ENCODE results near the gene SLC22A8.
"Not testable (repeated sequence)": the region's sequence is repeated elsewhere in the genome, so short reads cannot be mapped to it uniquely, and the experiment has no call there.

Gene SLC22A8
- 0 reads per million in 3 experiments for total RNA-seq

GRCh38 chr11:63015521-63016215, at the start of gene SLC22A8:
Gene SLC22A8 (minus strand): TSS chr11:63015841. CDS start chr11:63014958, 883 bp downstream.
- no peak for DNase-seq

GRCh38 chr11:63046203-63046602, 30.6 kb upstream of the SLC22A8 start:
- DNase-seq, result not testable (repeated sequence)

- DNase-seq, result no peak
Observed at GRCh38 chr11:63042596-63042995, 27.0 kb upstream of the SLC22A8 start.

GRCh38 chr11:63032457-63032856, 16.8 kb upstream of the SLC22A8 start:
- DNase-seq, result no peak

- DNase-seq, result peak; percentile 62
Observed at GRCh38 chr11:63023841-63024648, 8.4 kb upstream of the SLC22A8 start.

- no peak for DNase-seq
Observed at GRCh38 chr11:63023222-63023814, 7.7 kb upstream of the SLC22A8 start.

GRCh38 chr11:63022441-63022840, 6.8 kb upstream of the SLC22A8 start:
- DNase-seq, result no peak

- DNase-seq, result no peak
Observed at GRCh38 chr11:63020671-63021291, 5.1 kb upstream of the SLC22A8 start.

GRCh38 chr11:63019506-63019905, 3.9 kb upstream of the SLC22A8 start:
- DNase-seq, result no peak

- no peak for DNase-seq
Observed at GRCh38 chr11:63017306-63017974, 1.8 kb upstream of the SLC22A8 start.

GRCh38 chr11:63014408-63015055, 1.1 kb downstream of the SLC22A8 start:
- no peak for DNase-seq

- no peak for DNase-seq
Observed at GRCh38 chr11:63012839-63013238, 2.8 kb downstream of the SLC22A8 start.

GRCh38 chr11:63012430-63012829, 3.2 kb downstream of the SLC22A8 start:
- no peak for DNase-seq

- no peak for DNase-seq
Observed at GRCh38 chr11:63010934-63011439, 4.7 kb downstream of the SLC22A8 start.

GRCh38 chr11:63007920-63008319, 7.7 kb downstream of the SLC22A8 start:
- no peak for DNase-seq

GRCh38 chr11:63001456-63001855, 14.2 kb downstream of the SLC22A8 start:
- no peak for DNase-seq

GRCh38 chr11:62999649-63000048, 16.0 kb downstream of the SLC22A8 start:
- DNase-seq, result no peak

GRCh38 chr11:62999156-62999555, 16.5 kb downstream of the SLC22A8 start:
- no peak for DNase-seq

GRCh38 chr11:62996271-62996670, 19.4 kb downstream of the SLC22A8 start:
- no peak for DNase-seq

GRCh38 chr11:62994775-62995174, 20.9 kb downstream of the SLC22A8 start:
- no peak for DNase-seq

- DNase-seq, result no peak
Observed at GRCh38 chr11:62988276-62988675, 27.4 kb downstream of the SLC22A8 start.
